SK-N-SH (cell line): ENCODE results near the gene DENND1A. TPM values are rescaled to one million over a fixed set of nuclear protein-coding genes. Genes with fewer than 3 reads are reported as not detected.

Source experiments
- CTCF ChIA-PET: fragments of 300-600, 350-600 bp; formaldehyde crosslinking; extraction: SDS; loops from one replicate; lab custom pipeline; 2021; lab: Yijun Ruan, JAX
- POLR2A ChIA-PET: fragments of 350-600 bp; sonication (Branson Sonifier 250); formaldehyde crosslinking; extraction: SDS; loops from one replicate; lab custom pipeline; 2020; ENCODE audit warnings: antibody characterized with exemption, inconsistent platforms; lab: Yijun Ruan, JAX
- DNase-seq: peaks from one replicate; pipeline ENCODE4 v3.0.0; 2012
- H2AFZ ChIP-seq: fragments of 200-600 bp; sonication (generic); 2 replicates; pipeline ENCODE4 v1.8.1; 2016; ENCODE audit warnings: antibody characterized with exemption, mild to moderate bottlenecking, low read depth
- H3F3A ChIP-seq: fragments of 200-600 bp; sonication (generic); replicated peaks from 2 replicates; pipeline ENCODE3; 2016; ENCODE audit warnings: antibody characterized with exemption, mild to moderate bottlenecking; ENCODE audit not compliant: insufficient read depth
- H3K27ac ChIP-seq, 2 experiments: fragments of 200-500 bp in 1 of 2; fragments of 200-600 bp in 1 of 2; sonication (Bioruptor generic) in 1 of 2; sonication (generic), shearing (Covaris generic) in 1 of 2; 2 replicates each; pipeline versions ENCODE4 v1.5.1 to v1.6.1; 2014 to 2016; ENCODE audit warnings: low read depth in 2 of 2, inconsistent platforms in 1 of 2, low read length in 1 of 2, mild to moderate bottlenecking in 1 of 2, mixed read lengths in 1 of 2
- H3K27me3 ChIP-seq: fragments of 200-600 bp; sonication (generic), shearing (Covaris generic); 2 replicates; pipeline ENCODE4 v1.6.1; 2016; ENCODE audit warnings: mixed run types; ENCODE audit not compliant: insufficient read depth
- H3K36me3 ChIP-seq, 2 experiments: fragments of 200-500 bp in 1 of 2; fragments of 200-600 bp in 1 of 2; sonication (Bioruptor generic) in 1 of 2; sonication (generic) in 1 of 2; replicated peaks in 1 of 2; 2 replicates each; pipeline versions ENCODE3 to v1.5.1; 2014 to 2016; ENCODE audit warnings: low read length in 1 of 2, mild to moderate bottlenecking in 1 of 2; ENCODE audit not compliant: insufficient read depth in 2 of 2, control insufficient read depth in 1 of 2
- H3K4me1 ChIP-seq, 2 experiments: fragments of 200-500 bp in 1 of 2; fragments of 200-600 bp in 1 of 2; sonication (Bioruptor generic) in 1 of 2; sonication (generic), shearing (Covaris generic) in 1 of 2; 2 replicates each; pipeline versions ENCODE4 v1.5.1 to v1.6.1; 2014 to 2016; ENCODE audit warnings: low read depth in 1 of 2, low read length in 1 of 2, mixed run types in 1 of 2; ENCODE audit not compliant: insufficient read depth in 2 of 2, control insufficient read depth in 1 of 2
- H3K4me2 ChIP-seq: fragments of 200-600 bp; sonication (generic), shearing (Covaris generic); 2 replicates; pipeline ENCODE4 v1.6.1; 2017; ENCODE audit warnings: mixed run types
- H3K4me3 ChIP-seq, 2 experiments: fragments of 200-500 bp in 1 of 2; fragments of 200-600 bp in 1 of 2; sonication (Bioruptor generic) in 1 of 2; sonication (generic), shearing (Covaris generic) in 1 of 2; 2 replicates each; pipeline versions ENCODE4 v1.5.1 to v1.8.1; 2014 to 2016; ENCODE audit warnings: low read depth in 2 of 2, inconsistent platforms in 1 of 2, low read length in 1 of 2, mild to moderate bottlenecking in 1 of 2, mixed read lengths in 1 of 2, moderate library complexity in 1 of 2
- H3K79me2 ChIP-seq: fragments of 200-600 bp; sonication (generic); 2 replicates; pipeline ENCODE4 v1.8.1; 2017; ENCODE audit warnings: mild to moderate bottlenecking; ENCODE audit not compliant: insufficient read depth
- H3K9ac ChIP-seq: fragments of 200-600 bp; sonication (generic); 2 replicates; pipeline ENCODE4 v1.6.1; 2017; ENCODE audit warnings: mixed run types
- H3K9me2 ChIP-seq: fragments of 200-600 bp; sonication (generic); 2 replicates; pipeline ENCODE4 v1.6.1; 2017; ENCODE audit warnings: mixed run types
- H3K9me3 ChIP-seq: fragments of 200-600 bp; sonication (generic); 2 replicates; pipeline ENCODE4 v1.6.1; 2017; ENCODE audit warnings: mixed run types, mild to moderate bottlenecking, moderate library complexity
- H4K20me1 ChIP-seq: fragments of 200-600 bp; sonication (generic); 2 replicates; pipeline ENCODE4 v1.6.1; 2017; ENCODE audit warnings: mild to moderate bottlenecking, mixed run types; ENCODE audit not compliant: insufficient read depth
- EP300 ChIP-seq, 2 experiments: IDR thresholded peaks; 2 replicates each; pipeline versions ENCODE4 v1.4.0 to v1.6.1; 2012; ENCODE audit warnings: borderline replicate concordance in 1 of 2, low read depth in 1 of 2, low read length in 1 of 2
- EZH2phosphoT487 ChIP-seq: fragments of 200-600 bp; sonication (generic); IDR thresholded peaks from 2 replicates; pipeline ENCODE4 v1.6.1; 2017; ENCODE audit warnings: low read depth, mixed run types, mild to moderate bottlenecking, antibody characterized with exemption, moderate library complexity, borderline replicate concordance
- FOXJ3 ChIP-seq: sonication (generic); formaldehyde crosslinking; IDR thresholded peaks from 2 replicates; pipeline ENCODE4 v1.5.1; 2020; ENCODE audit warnings: mild to moderate bottlenecking, missing genetic modification reagents
- FOXM1 ChIP-seq: IDR thresholded peaks from 2 replicates; pipeline ENCODE4 v1.4.0; 2012; ENCODE audit warnings: low read depth, mild to moderate bottlenecking
- GATA2 ChIP-seq: sonication (generic); formaldehyde crosslinking; IDR thresholded peaks from 2 replicates; pipeline ENCODE4 v1.5.0; 2020; ENCODE audit warnings: mild to moderate bottlenecking, missing genetic modification reagents
- JUND ChIP-seq: IDR thresholded peaks from 2 replicates; pipeline ENCODE4 v1.4.0; 2012
- MAX ChIP-seq: IDR thresholded peaks from 2 replicates; pipeline ENCODE4 v1.4.0; 2012; ENCODE audit warnings: low read depth
- MXI1 ChIP-seq: IDR thresholded peaks from 2 replicates; pipeline ENCODE4 v1.6.1; 2012; ENCODE audit warnings: mild to moderate bottlenecking, low read depth, low read length, improper control_type of control experiment
- NFIC ChIP-seq: IDR thresholded peaks from 2 replicates; pipeline ENCODE4 v1.4.0; 2012; ENCODE audit warnings: borderline replicate concordance
- NRF1 ChIP-seq: IDR thresholded peaks from 2 replicates; pipeline ENCODE4 v1.6.1; 2012; ENCODE audit warnings: low read depth, mild to moderate bottlenecking, low read length
- PBX3 ChIP-seq: IDR thresholded peaks from 2 replicates; pipeline ENCODE4; 2012
- POLR2AphosphoS5 ChIP-seq: IDR thresholded peaks from 2 replicates; pipeline ENCODE4 v1.6.1; 2012; ENCODE audit warnings: low read depth, low read length
- RAD21 ChIP-seq: IDR thresholded peaks from 2 replicates; pipeline ENCODE4 v1.6.1; 2012; ENCODE audit warnings: mild to moderate bottlenecking, low read length
- RCOR1 ChIP-seq: fragments of 150-350 bp; IDR thresholded peaks from 2 replicates; pipeline ENCODE4 v1.6.1; 2017; ENCODE audit warnings: antibody characterized with exemption, low read length
- RFX5 ChIP-seq: IDR thresholded peaks from 2 replicates; pipeline ENCODE4 v1.6.1; 2012; ENCODE audit warnings: mild to moderate bottlenecking, improper control_type of control experiment, low read length
- TAF1 ChIP-seq: IDR thresholded peaks from 2 replicates; pipeline ENCODE4 v1.6.1; 2012; ENCODE audit warnings: low read depth, mild to moderate bottlenecking, low read length, moderate library complexity, borderline replicate concordance
- TCF12 ChIP-seq: IDR thresholded peaks from 2 replicates; pipeline ENCODE4 v1.4.0; 2012
- TEAD4 ChIP-seq: IDR thresholded peaks from 2 replicates; pipeline ENCODE4 v1.4.0; 2012; ENCODE audit warnings: mild to moderate bottlenecking, borderline replicate concordance; ENCODE audit not compliant: insufficient read depth
- USF1 ChIP-seq: IDR thresholded peaks from 2 replicates; pipeline ENCODE4 v1.4.0; 2012; ENCODE audit warnings: low read depth, borderline replicate concordance
- WGBS: methylation state at CpG from one replicate; pipeline ENCODE4 v1.1.6; 2017; ENCODE audit warnings: low lambda C conversion rate; 5-methylcytosine and 5-hydroxymethylcytosine counted together
- polyA plus RNA-seq, 3 experiments: library from polyadenylated mRNA; depleted of rRNA; stranded (reverse); fragments of >200 nt; gene quantifications; 2 replicates each; pipeline ENCODE4 v1.2.3, GENCODE V29; 2012

DENND1A gene
- polyA plus RNA-seq, 1 of the 3 experiments (the other 2 are of a cell fraction): 25.4 TPM

DNA sequence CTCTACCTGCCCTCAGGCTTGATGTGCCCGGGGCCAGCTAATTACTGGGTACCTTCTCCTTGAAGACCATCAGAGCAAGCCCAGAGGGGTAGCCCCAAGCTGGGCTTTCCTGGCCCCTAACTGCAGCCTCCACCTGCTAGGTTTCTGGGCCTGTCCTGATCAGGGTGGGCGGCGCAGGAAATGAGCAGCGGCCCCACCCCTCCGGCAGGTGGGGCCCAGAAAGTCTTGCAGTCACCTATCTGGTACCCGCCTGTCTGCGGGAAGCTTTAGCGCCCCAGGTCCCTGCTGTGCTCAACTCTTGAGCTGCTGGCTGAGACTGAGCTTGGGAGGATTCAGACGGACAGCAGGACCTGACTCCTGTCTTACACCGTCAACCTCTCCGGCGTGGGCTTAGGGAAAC is 44.5 kb upstream of the DENND1A start (continued):
- TF ChIP-seq USF1: no peak
- TF ChIP-seq MAX: no peak
- TF ChIP-seq POLR2AphosphoS5: no peak
- no peak for TF ChIP-seq GATA2 (CRISPR knock-in tag)
- TF ChIP-seq TAF1: no peak
- TF ChIP-seq NRF1: no peak
- TF ChIP-seq TCF12: no peak
- no peak for TF ChIP-seq EP300 (IDR thresholded peaks at IDR 0.05; ENCODE audit: borderline replicate concordance in 1 of 2, low read depth in 1 of 2, low read length in 1 of 2)
- TF ChIP-seq MXI1: no peak
- no peak for TF ChIP-seq RCOR1
- no peak for TF ChIP-seq RFX5

DNA sequence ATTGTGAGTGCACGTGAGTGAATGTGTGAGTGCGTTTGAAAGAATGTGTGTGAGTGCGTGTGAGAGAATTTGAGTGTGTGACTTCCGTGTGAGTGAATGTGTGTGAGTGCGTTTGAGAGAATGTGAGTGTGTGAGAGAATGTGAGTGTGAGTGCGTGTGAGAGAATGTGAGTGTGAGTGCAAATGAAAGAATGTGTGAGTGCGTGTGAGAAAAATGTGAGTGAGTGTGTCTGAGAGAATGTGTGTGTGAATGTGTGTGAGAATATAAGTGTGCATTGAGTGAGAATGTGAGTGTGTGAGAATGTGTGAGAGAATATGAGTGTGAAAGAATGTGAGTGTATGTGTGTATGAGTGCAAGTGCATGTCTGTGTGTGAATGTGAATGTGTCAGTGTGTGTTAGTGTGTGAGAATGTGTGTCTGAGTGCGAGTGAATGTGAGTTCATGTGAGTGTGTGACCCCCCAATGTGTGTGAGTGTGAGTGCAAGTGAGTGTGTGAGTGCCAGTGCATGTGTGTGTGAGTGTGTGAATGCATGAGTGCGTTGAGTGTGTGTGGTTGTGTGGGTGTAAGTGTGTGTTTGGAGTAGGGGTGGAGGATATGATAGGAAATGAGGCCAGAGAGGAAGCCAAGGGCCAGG is 43.8 kb upstream of the DENND1A start:
- Histone ChIP-seq H3K27me3 (peaks cover 7% of the 10 kb centered on the region; the same call in 1 of the 2 replicates), H3F3A (peaks cover 4% of the 10 kb centered on the region), H3K36me3 (no peaks in the 10 kb centered on the region), H3K9ac (no peak overlapping the region), H3K79me2 (no peaks in the 10 kb centered on the region), H3K9me3 (no peaks in the 10 kb centered on the region), H2AFZ (no peak overlapping the region), H4K20me1 (no peaks in the 10 kb centered on the region), H3K4me3 (no peak overlapping the region), H3K4me1 (no peaks in the 10 kb centered on the region), H3K4me2 (no peak overlapping the region), H3K27ac (no peak overlapping the region), H3K9me2 (no peaks in the 10 kb centered on the region)
- ChIA-PET POLR2A (no interaction called here), CTCF (no interaction called here)
- WGBS: 80% methylated on average over 9 of the region's 9 CpGs
- no peak for DNase-seq
- TF ChIP-seq EP300 (IDR thresholded peaks at IDR 0.05; ENCODE audit: borderline replicate concordance in 1 of 2, low read depth in 1 of 2, low read length in 1 of 2): no peak
- TF ChIP-seq POLR2AphosphoS5: no peak
- no peak for TF ChIP-seq GATA2 (CRISPR knock-in tag)
- no peak for TF ChIP-seq FOXJ3 (CRISPR knock-in tag)
- TF ChIP-seq TAF1: no peak
- no peak for TF ChIP-seq RCOR1
- no peak for TF ChIP-seq RAD21
- no peak for TF ChIP-seq PBX3
- no peak for TF ChIP-seq TEAD4
- no peak for TF ChIP-seq EZH2phosphoT487
- no peak for TF ChIP-seq MAX
- no peak for TF ChIP-seq RFX5
- TF ChIP-seq FOXM1: no peak
- no peak for TF ChIP-seq NFIC
- TF ChIP-seq JUND: no peak
